HG02759 (cell line): Measurements from ENCODE around the gene XIRP2.
A peak's percentile ranks its signal among the peaks of the same experiment; 100 is the strongest.
"Not testable (repeated sequence)": the region's sequence is repeated elsewhere in the genome, so short reads cannot be mapped to it uniquely, and the experiment has no call there.

ENCODE experiments used
- ATAC-seq: cut with Tn5 transposase; IDR thresholded peaks from one replicate; pipeline ENCODE4 v1.9.1; 2021; ENCODE audit warnings: mild to moderate bottlenecking, moderate library complexity; ENCODE audit not compliant: unreplicated experiment

The XIRP2 gene

GRCh38 chr2:167187978-167188967, 300.0 kb downstream of the XIRP2 start:
- ATAC-seq: no peak

GRCh38 chr2:167190053-167190452, 301.8 kb downstream of the XIRP2 start:
- no peak for ATAC-seq

GRCh38 chr2:167191588-167191987, 303.3 kb downstream of the XIRP2 start:
- ATAC-seq: no peak

- no peak for ATAC-seq
Measured at GRCh38 chr2:167192833-167193232, 304.6 kb downstream of the XIRP2 start.

GRCh38 chr2:167196461-167197252, 308.4 kb downstream of the XIRP2 start:
- ATAC-seq: no peak

GRCh38 chr2:167198009-167198408, 309.7 kb downstream of the XIRP2 start:
- no peak for ATAC-seq

- no peak for ATAC-seq
Measured at GRCh38 chr2:167198576-167198975, 310.3 kb downstream of the XIRP2 start.

- no peak for ATAC-seq
Measured at GRCh38 chr2:167200019-167200418, 311.7 kb downstream of the XIRP2 start.

GRCh38 chr2:167209784-167210183, 321.5 kb downstream of the XIRP2 start:
- ATAC-seq: no peak

- ATAC-seq: peak; percentile 83
Measured at GRCh38 chr2:167212014-167212648, 323.9 kb downstream of the XIRP2 start.

- ATAC-seq: no peak
Measured at GRCh38 chr2:167215595-167215994, 327.3 kb downstream of the XIRP2 start.

GRCh38 chr2:167237478-167237877, 349.2 kb downstream of the XIRP2 start:
- no peak for ATAC-seq

GRCh38 chr2:167240671-167241070, 352.4 kb downstream of the XIRP2 start:
- no peak for ATAC-seq

GRCh38 chr2:167249197-167249596, 360.9 kb downstream of the XIRP2 start:
- ATAC-seq: no peak

- ATAC-seq: no peak
Measured at GRCh38 chr2:167253025-167253424, 364.7 kb downstream of the XIRP2 start.

- no peak for ATAC-seq
Measured at GRCh38 chr2:167254721-167255120, 366.4 kb downstream of the XIRP2 start.

GRCh38 chr2:167258712-167259111, 370.4 kb downstream of the XIRP2 start:
- ATAC-seq: no peak

GRCh38 chr2:167264380-167264779, 376.1 kb downstream of the XIRP2 start:
- ATAC-seq: no peak

- no peak for ATAC-seq
Measured at GRCh38 chr2:167265004-167265403, 376.7 kb downstream of the XIRP2 start.

GRCh38 chr2:167265722-167266121, 377.4 kb downstream of the XIRP2 start:
- no peak for ATAC-seq

- not testable (repeated sequence) for ATAC-seq
Measured at GRCh38 chr2:167268245-167268644, 380.0 kb downstream of the XIRP2 start.
